Right lung (tissue), 5 donors: ENCODE results near the gene TCN2. TPM values are rescaled to one million over a fixed set of nuclear protein-coding genes. Genes with fewer than 3 reads are reported as not detected.
"Not testable (repeated sequence)": the region's sequence is repeated elsewhere in the genome, so short reads cannot be mapped to it uniquely, and the experiment has no call there.

Source experiments
- DNase-seq, 2 donors: peaks; one replicate each; pipeline ENCODE4 v3.0.0-alpha.2; 2013
- polyA plus RNA-seq, 5 donors: library from polyadenylated mRNA; unstranded; fragments of 120-200 nt; gene quantifications; one replicate each; pipeline versions ENCODE4 v1.2.1 to v1.2.3, GENCODE V29; 2013; ENCODE audit warnings: inconsistent platforms in 1 of 5, low replicate concordance in 1 of 5; ENCODE audit not compliant: insufficient read length in 5 of 5, insufficient read depth in 1 of 5

TCN2 gene
- polyA plus RNA-seq, 5 donors = 21.9 to 41.0 (median 28.1) TPM

GRCh38 chr22:30609260-30610185, 2.5 kb downstream of the TCN2 start:
- no peak for DNase-seq

GRCh38 chr22:30610299-30610698, 3.3 kb downstream of the TCN2 start:
- no peak for DNase-seq

- no peak for DNase-seq
Measured at GRCh38 chr22:30611197-30611596, 4.2 kb downstream of the TCN2 start.

GRCh38 chr22:30612789-30613188, 5.8 kb downstream of the TCN2 start:
- no peak for DNase-seq

GRCh38 chr22:30614268-30614667, 7.3 kb downstream of the TCN2 start:
- DNase-seq = no peak

GRCh38 chr22:30614879-30615278, 7.9 kb downstream of the TCN2 start:
- DNase-seq = no peak

GRCh38 chr22:30615543-30615954, 8.6 kb downstream of the TCN2 start:
- DNase-seq = no peak

GRCh38 chr22:30617819-30618218, 10.8 kb downstream of the TCN2 start:
- no peak for DNase-seq

- DNase-seq = not testable (repeated sequence)
Measured at GRCh38 chr22:30619909-30620308, 12.9 kb downstream of the TCN2 start.

- no peak for DNase-seq
Measured at GRCh38 chr22:30626413-30626812, 19.4 kb downstream of the TCN2 start.

- DNase-seq = no peak
Measured at GRCh38 chr22:30627471-30627870, 20.5 kb downstream of the TCN2 start.

- no peak for DNase-seq
Measured at GRCh38 chr22:30628491-30628890, 21.5 kb downstream of the TCN2 start.

- DNase-seq = not testable (repeated sequence)
Measured at GRCh38 chr22:30631469-30631868, 24.5 kb downstream of the TCN2 start.

GRCh38 chr22:30634471-30635233, 27.7 kb downstream of the TCN2 start:
- peak; percentile 72 to 80 for DNase-seq

- peak; percentile 89 to 90 for DNase-seq
Measured at GRCh38 chr22:30635273-30636225, 28.6 kb downstream of the TCN2 start, which contains the start of gene SLC35E4. Gene SLC35E4, plus strand, starts transcription at chr22:30635781. Its CDS starts 670 bp downstream, at chr22:30636451.

- peak in 1 of 2 donors; percentile 10 for DNase-seq
Measured at GRCh38 chr22:30636226-30637077, 29.5 kb downstream of the TCN2 start.

GRCh38 chr22:30637701-30638114, 30.7 kb downstream of the TCN2 start:
- no peak for DNase-seq

GRCh38 chr22:30640361-30640760, 33.4 kb downstream of the TCN2 start:
- no peak for DNase-seq

- no peak for DNase-seq
Measured at GRCh38 chr22:30640839-30641430, 34.0 kb downstream of the TCN2 start.
